ENCODE data around the gene RAD21L1.
"Not testable (repeated sequence)": the region's sequence is repeated elsewhere in the genome, so short reads cannot be mapped to it uniquely, and the experiment has no call there.

Gene RAD21L1

GRCh38 chr20:1225263-1225782 lies 521 bp upstream of the RAD21L1 start:
- DNase-seq (ENCODE audit: low read depth in 2 of 2), result no peak

GRCh38 chr20:1229541-1229940 lies 3.7 kb downstream of the RAD21L1 start:
- DNase-seq (ENCODE audit: low read depth in 2 of 2), result no peak

- DNase-seq (ENCODE audit: low read depth in 2 of 2), result no peak
These were observed 6.7 kb downstream of the RAD21L1 start for GRCh38 chr20:1232286-1233111.

- no peak for DNase-seq (ENCODE audit: low read depth in 2 of 2)
These were observed 14.7 kb downstream of the RAD21L1 start for GRCh38 chr20:1240549-1240948.

GRCh38 chr20:1241456-1241855 lies 15.6 kb downstream of the RAD21L1 start:
- no peak for DNase-seq (ENCODE audit: low read depth in 2 of 2)

- no peak for DNase-seq (ENCODE audit: low read depth in 2 of 2)
These were observed 16.3 kb downstream of the RAD21L1 start for GRCh38 chr20:1242099-1242498.

GRCh38 chr20:1242530-1242929 lies 16.7 kb downstream of the RAD21L1 start:
- peak; percentile 57 to 63 for DNase-seq (ENCODE audit: low read depth in 2 of 2)

- DNase-seq (ENCODE audit: low read depth in 2 of 2), result no peak
These were observed 19.7 kb downstream of the RAD21L1 start for GRCh38 chr20:1245578-1245977.

GRCh38 chr20:1247689-1248088 lies 21.8 kb downstream of the RAD21L1 start:
- no peak for DNase-seq (ENCODE audit: low read depth in 2 of 2)

- DNase-seq (ENCODE audit: low read depth in 2 of 2), result not testable (repeated sequence)
These were observed 24.4 kb downstream of the RAD21L1 start for GRCh38 chr20:1250282-1250681.

- no peak for DNase-seq (ENCODE audit: low read depth in 2 of 2)
These were observed 26.6 kb downstream of the RAD21L1 start for GRCh38 chr20:1252416-1252815.

- no peak for DNase-seq (ENCODE audit: low read depth in 2 of 2)
These were observed 28.4 kb downstream of the RAD21L1 start for GRCh38 chr20:1254254-1254653.

- DNase-seq (ENCODE audit: low read depth in 2 of 2), result no peak
These were observed 29.8 kb downstream of the RAD21L1 start for GRCh38 chr20:1255675-1256074.

GRCh38 chr20:1263853-1264252 lies 38.0 kb downstream of the RAD21L1 start:
- DNase-seq (ENCODE audit: low read depth in 2 of 2), result no peak

- no peak for DNase-seq (ENCODE audit: low read depth in 2 of 2)
These were observed 38.9 kb downstream of the RAD21L1 start for GRCh38 chr20:1264727-1265126.

- DNase-seq (ENCODE audit: low read depth in 2 of 2), result no peak
These were observed 39.5 kb downstream of the RAD21L1 start for GRCh38 chr20:1265226-1265915.

GRCh38 chr20:1265916-1266166 lies 40.0 kb downstream of the RAD21L1 start:
- DNase-seq (ENCODE audit: low read depth in 2 of 2), result no peak

GRCh38 chr20:1266167-1266973 lies 40.5 kb downstream of the RAD21L1 start, which contains the start of gene SNPH:
TSS of gene SNPH (plus strand) at chr20:1266294. CDS start at chr20:1296240, 29,946 bp downstream.
- peak; percentile 29 to 33 for DNase-seq (ENCODE audit: low read depth in 2 of 2)

- DNase-seq (ENCODE audit: low read depth in 2 of 2), result no peak
These were observed 41.3 kb downstream of the RAD21L1 start for GRCh38 chr20:1267161-1267560.

GRCh38 chr20:1267809-1268374 lies 42.0 kb downstream of the RAD21L1 start:
- no peak for DNase-seq (ENCODE audit: low read depth in 2 of 2)

GRCh38 chr20:1269235-1269634 lies 43.4 kb downstream of the RAD21L1 start:
- no peak for DNase-seq (ENCODE audit: low read depth in 2 of 2)

- no peak for DNase-seq (ENCODE audit: low read depth in 2 of 2)
These were observed 44.0 kb downstream of the RAD21L1 start for GRCh38 chr20:1269850-1270249.

All from fibroblast of skin of left quadriceps (primary cell).